ENCODE measurements around the gene PKHD1. TPM values are rescaled to one million over a fixed set of nuclear protein-coding genes. Genes with fewer than 3 reads are reported as not detected.

The PKHD1 gene
- total RNA-seq, 2 experiments from 2014 or later: not detected

- Mint-ChIP-seq H3K9me3 (ENCODE audit: insufficient read depth) (no peaks in the 10 kb centered on the region), H3K27ac (no peak overlapping the region), H3K27me3 (ENCODE audit: low read depth) (peaks cover 21% of the 10 kb centered on the region), H3K4me3 (no peak overlapping the region), H3K4me1 (ENCODE audit: low read depth) (no peaks in the 10 kb centered on the region), H3K36me3 (ENCODE audit: low read depth) (no peaks in the 10 kb centered on the region)
- DNase-seq (no peak), ATAC-seq (no peak)
- CTCF ChIA-PET: no interaction called here
- POLR2A ChIA-PET: no interaction called here
Measured at GRCh38 chr6:52125139-52125538, 37.7 kb upstream of the PKHD1 start.

- no peak overlapping the region for H3K4me3 Mint-ChIP-seq
- ChIA-PET POLR2A (no interaction called here), CTCF (no interaction called here)
- H3K27me3 Mint-ChIP-seq (ENCODE audit: low read depth): peaks cover 20% of the 10 kb centered on the region
- H3K27ac Mint-ChIP-seq: no peak overlapping the region
- DNase-seq: no peak
- ATAC-seq: no peak
- peaks cover 4% of the 10 kb centered on the region for H3K9me3 Mint-ChIP-seq (ENCODE audit: insufficient read depth)
- H3K4me1 Mint-ChIP-seq (ENCODE audit: low read depth): no peaks in the 10 kb centered on the region
- H3K36me3 Mint-ChIP-seq (ENCODE audit: low read depth): no peaks in the 10 kb centered on the region
Measured at GRCh38 chr6:52124126-52125121, 37.0 kb upstream of the PKHD1 start.

- Mint-ChIP-seq H3K4me1 (ENCODE audit: low read depth) (no peaks in the 10 kb centered on the region), H3K27me3 (ENCODE audit: low read depth) (peaks cover 21% of the 10 kb centered on the region), H3K36me3 (ENCODE audit: low read depth) (no peaks in the 10 kb centered on the region), H3K4me3 (no peak overlapping the region), H3K9me3 (ENCODE audit: insufficient read depth) (peaks cover 7% of the 10 kb centered on the region), H3K27ac (no peak overlapping the region)
- ChIA-PET CTCF (no interaction called here), POLR2A (no interaction called here)
- no peak for ATAC-seq
- no peak for DNase-seq
Measured at GRCh38 chr6:52123251-52123650, 35.8 kb upstream of the PKHD1 start.

GRCh38 chr6:52117352-52117751, 29.9 kb upstream of the PKHD1 start:
- no peaks in the 10 kb centered on the region for H3K4me1 Mint-ChIP-seq (ENCODE audit: low read depth)
- DNase-seq (no peak), ATAC-seq (no peak)
- no peaks in the 10 kb centered on the region for H3K36me3 Mint-ChIP-seq (ENCODE audit: low read depth)
- H3K27me3 Mint-ChIP-seq (ENCODE audit: low read depth): peaks cover 10% of the 10 kb centered on the region
- H3K4me3 Mint-ChIP-seq: no peak overlapping the region
- ChIA-PET POLR2A (no interaction called here), CTCF (no interaction called here)
- H3K27ac Mint-ChIP-seq: no peak overlapping the region
- H3K9me3 Mint-ChIP-seq (ENCODE audit: insufficient read depth): peaks cover 7% of the 10 kb centered on the region

- Mint-ChIP-seq H3K4me1 (ENCODE audit: low read depth) (no peaks in the 10 kb centered on the region), H3K27me3 (ENCODE audit: low read depth) (peaks cover 10% of the 10 kb centered on the region), H3K9me3 (ENCODE audit: insufficient read depth) (peaks cover 7% of the 10 kb centered on the region), H3K36me3 (ENCODE audit: low read depth) (no peaks in the 10 kb centered on the region), H3K27ac (no peak overlapping the region), H3K4me3 (no peak overlapping the region)
- DNase-seq (no peak), ATAC-seq (no peak)
- ChIA-PET POLR2A (no interaction called here), CTCF (no interaction called here)
Measured at GRCh38 chr6:52116605-52116948, 29.2 kb upstream of the PKHD1 start.

- H3K4me3 Mint-ChIP-seq: no peak overlapping the region
- H3K27ac Mint-ChIP-seq: no peak overlapping the region
- POLR2A ChIA-PET: no interaction called here
- CTCF ChIA-PET: no interaction called here
- H3K9me3 Mint-ChIP-seq (ENCODE audit: insufficient read depth): peaks cover 7% of the 10 kb centered on the region
- DNase-seq (no peak), ATAC-seq (no peak)
- H3K4me1 Mint-ChIP-seq (ENCODE audit: low read depth): no peaks in the 10 kb centered on the region
- H3K36me3 Mint-ChIP-seq (ENCODE audit: low read depth): no peaks in the 10 kb centered on the region
- H3K27me3 Mint-ChIP-seq (ENCODE audit: low read depth): peaks cover 10% of the 10 kb centered on the region
Measured at GRCh38 chr6:52115891-52116604, 28.6 kb upstream of the PKHD1 start.

- no peak for DNase-seq
- no peak overlapping the region for H3K27ac Mint-ChIP-seq
- peaks cover 7% of the 10 kb centered on the region for H3K9me3 Mint-ChIP-seq (ENCODE audit: insufficient read depth)
- peaks cover 10% of the 10 kb centered on the region for H3K27me3 Mint-ChIP-seq (ENCODE audit: low read depth)
- no peak overlapping the region for H3K4me3 Mint-ChIP-seq
- CTCF ChIA-PET: no interaction called here
- H3K36me3 Mint-ChIP-seq (ENCODE audit: low read depth): no peaks in the 10 kb centered on the region
- POLR2A ChIA-PET: no interaction called here
- no peaks in the 10 kb centered on the region for H3K4me1 Mint-ChIP-seq (ENCODE audit: low read depth)
- no peak for ATAC-seq
Measured at GRCh38 chr6:52115145-52115741, 27.8 kb upstream of the PKHD1 start.

- no peak overlapping the region for H3K4me3 Mint-ChIP-seq
- no peaks in the 10 kb centered on the region for H3K9me3 Mint-ChIP-seq (ENCODE audit: insufficient read depth)
- no peaks in the 10 kb centered on the region for H3K36me3 Mint-ChIP-seq (ENCODE audit: low read depth)
- peaks cover 7% of the 10 kb centered on the region for H3K27me3 Mint-ChIP-seq (ENCODE audit: low read depth)
- H3K27ac Mint-ChIP-seq: no peak overlapping the region
- ChIA-PET POLR2A (no interaction called here), CTCF (no interaction called here)
- ATAC-seq: no peak
- DNase-seq: no peak
- no peaks in the 10 kb centered on the region for H3K4me1 Mint-ChIP-seq (ENCODE audit: low read depth)
Measured at GRCh38 chr6:52109171-52109571, 21.8 kb upstream of the PKHD1 start.

- no peak for DNase-seq
- no peak overlapping the region for H3K4me3 Mint-ChIP-seq
- ChIA-PET CTCF (no interaction called here), POLR2A (no interaction called here)
- no peaks in the 10 kb centered on the region for H3K4me1 Mint-ChIP-seq (ENCODE audit: low read depth)
- ATAC-seq: no peak
- no peaks in the 10 kb centered on the region for H3K9me3 Mint-ChIP-seq (ENCODE audit: insufficient read depth)
- peaks cover 11% of the 10 kb centered on the region for H3K27me3 Mint-ChIP-seq (ENCODE audit: low read depth)
- H3K36me3 Mint-ChIP-seq (ENCODE audit: low read depth): no peaks in the 10 kb centered on the region
- H3K27ac Mint-ChIP-seq: no peak overlapping the region
Measured at GRCh38 chr6:52108128-52108527, 20.7 kb upstream of the PKHD1 start.

GRCh38 chr6:52106994-52107393, 19.6 kb upstream of the PKHD1 start:
- Mint-ChIP-seq H3K27me3 (ENCODE audit: low read depth) (peaks cover 16% of the 10 kb centered on the region), H3K9me3 (ENCODE audit: insufficient read depth) (no peaks in the 10 kb centered on the region)

GRCh38 chr6:52104979-52105378, 17.6 kb upstream of the PKHD1 start:
- POLR2A ChIA-PET: no interaction called here
- CTCF ChIA-PET: no interaction called here
- peaks cover 22% of the 10 kb centered on the region for H3K27me3 Mint-ChIP-seq (ENCODE audit: low read depth)
- H3K9me3 Mint-ChIP-seq (ENCODE audit: insufficient read depth): no peaks in the 10 kb centered on the region
- no peaks in the 10 kb centered on the region for H3K4me1 Mint-ChIP-seq (ENCODE audit: low read depth)
- H3K4me3 Mint-ChIP-seq: no peak overlapping the region
- H3K27ac Mint-ChIP-seq: no peak overlapping the region
- ATAC-seq (no peak), DNase-seq (no peak)
- no peaks in the 10 kb centered on the region for H3K36me3 Mint-ChIP-seq (ENCODE audit: low read depth)

More at GRCh38 chr6:52106994-52107393, 19.6 kb upstream of the PKHD1 start:
- Mint-ChIP-seq H3K27ac (no peak overlapping the region), H3K4me3 (no peak overlapping the region), H3K36me3 (ENCODE audit: low read depth) (no peaks in the 10 kb centered on the region), H3K4me1 (ENCODE audit: low read depth) (no peaks in the 10 kb centered on the region)
- DNase-seq (no peak), ATAC-seq (no peak)
- ChIA-PET CTCF (no interaction called here), POLR2A (no interaction called here)

- no peak overlapping the region for H3K4me3 Mint-ChIP-seq
- DNase-seq (no peak), ATAC-seq (no peak)
- H3K27me3 Mint-ChIP-seq (ENCODE audit: low read depth): peaks cover 21% of the 10 kb centered on the region
- CTCF ChIA-PET: no interaction called here
- no peaks in the 10 kb centered on the region for H3K36me3 Mint-ChIP-seq (ENCODE audit: low read depth)
- no peak overlapping the region for H3K27ac Mint-ChIP-seq
- POLR2A ChIA-PET: no interaction called here
- H3K4me1 Mint-ChIP-seq (ENCODE audit: low read depth): no peaks in the 10 kb centered on the region
- no peaks in the 10 kb centered on the region for H3K9me3 Mint-ChIP-seq (ENCODE audit: insufficient read depth)
Measured at GRCh38 chr6:52103623-52104022, 16.2 kb upstream of the PKHD1 start.
